LNCaP clone FGC (cell line): ENCODE results near the gene GALNT4.

Experiments used
- DNase-seq: peaks from one replicate; pipeline ENCODE4 v3.0.0-alpha.2; 2011; ENCODE audit warnings: low read depth
- H3K4me3 ChIP-seq: 2 replicates; pipeline ENCODE4 v1.5.1; 2011; ENCODE audit warnings: mild to moderate bottlenecking, low read depth, low read length, control low read depth
- CTCF ChIP-seq: IDR thresholded peaks from 2 replicates; pipeline ENCODE4 v1.5.1; 2012; ENCODE audit warnings: mild to moderate bottlenecking; ENCODE audit not compliant: control insufficient read depth, insufficient read depth; ENCODE audit errors: extremely low read depth

Gene GALNT4

GRCh38 chr12:89544681-89545184 lies 20.1 kb upstream of the GALNT4 start:
- H3K4me3 ChIP-seq: no peak overlapping the region
- no peak for TF ChIP-seq CTCF
- DNase-seq: peak; percentile 46

GRCh38 chr12:89544022-89544421 lies 19.4 kb upstream of the GALNT4 start:
- no peak for TF ChIP-seq CTCF
- no peak overlapping the region for H3K4me3 ChIP-seq
- DNase-seq: no peak

GRCh38 chr12:89542912-89543592 lies 18.5 kb upstream of the GALNT4 start:
- peak; percentile 70 for DNase-seq
- H3K4me3 ChIP-seq: no peak overlapping the region
- TF ChIP-seq CTCF: peak; percentile 89

- no peak for TF ChIP-seq CTCF
- DNase-seq: no peak
Measured at GRCh38 chr12:89542236-89542635, 17.6 kb upstream of the GALNT4 start.

GRCh38 chr12:89540586-89540985 lies 16.0 kb upstream of the GALNT4 start:
- no peak for DNase-seq
- TF ChIP-seq CTCF: no peak
- no peak overlapping the region for H3K4me3 ChIP-seq

More at GRCh38 chr12:89542236-89542635, 17.6 kb upstream of the GALNT4 start:
- H3K4me3 ChIP-seq: no peak overlapping the region

- no peak for DNase-seq
- no peak overlapping the region for H3K4me3 ChIP-seq
- TF ChIP-seq CTCF: no peak
Measured at GRCh38 chr12:89539426-89540223, 15.0 kb upstream of the GALNT4 start.

GRCh38 chr12:89538897-89539296 lies 14.3 kb upstream of the GALNT4 start:
- no peak for DNase-seq
- no peak for TF ChIP-seq CTCF

More at GRCh38 chr12:89538897-89539296, 14.3 kb upstream of the GALNT4 start:
- H3K4me3 ChIP-seq: no peak overlapping the region
